Esophagus muscularis mucosa (tissue), 4 donors: ENCODE results near the gene SEPTIN10. TPM values are rescaled to one million over a fixed set of nuclear protein-coding genes. Genes with fewer than 3 reads are reported as not detected.

Experiments
- DNase-seq: peaks from one replicate; pipeline ENCODE4 v3.0.0-alpha.2; 2017; ENCODE audit errors: extremely low spot score
- H3K27ac ChIP-seq, 4 donors: fragments of 200-600 bp; sonication (generic); replicated peaks in 1 of 4; 1 replicate in 3 of 4; 2 replicates in 1 of 4; pipeline ENCODE4 v1.5.1; 2016 to 2019; ENCODE audit warnings: mild to moderate bottlenecking in 1 of 4
- H3K27me3 ChIP-seq, 4 donors: fragments of 200-600 bp; sonication (generic); one replicate each; pipeline versions ENCODE4 v1.5.1 to v1.6.0; 2016 to 2019
- H3K36me3 ChIP-seq, 4 donors: fragments of 200-600 bp; sonication (generic); one replicate each; pipeline ENCODE4 v1.5.1; 2016 to 2019
- H3K4me1 ChIP-seq, 4 donors: fragments of 200-600 bp; sonication (generic); one replicate each; pipeline ENCODE4 v1.5.1; 2016 to 2019
- H3K4me3 ChIP-seq, 4 donors: fragments of 200-600 bp; sonication (generic); 1 replicate in 2 of 4; 2 replicates in 2 of 4; pipeline ENCODE4 v1.5.1; 2016 to 2019; ENCODE audit warnings: mild to moderate bottlenecking in 4 of 4, moderate library complexity in 1 of 4
- H3K9me3 ChIP-seq, 4 donors: fragments of 200-600 bp; sonication (generic); 1 replicate in 3 of 4; 2 replicates in 1 of 4; pipeline ENCODE4 v1.5.1; 2016 to 2019
- EP300 ChIP-seq: sonication (generic); formaldehyde crosslinking; IDR thresholded peaks from one replicate; pipeline ENCODE4 v1.6.1; 2017; ENCODE audit warnings: antibody characterized with exemption
- POLR2A ChIP-seq: fragments of 450-650 bp; IDR thresholded peaks from one replicate; pipeline ENCODE4 v1.6.1; 2017; ENCODE audit warnings: antibody characterized with exemption, moderate library complexity, mild to moderate bottlenecking, low read depth
- POLR2AphosphoS5 ChIP-seq, 2 donors: sonication (generic); formaldehyde crosslinking; IDR thresholded peaks; one replicate each; pipeline ENCODE4 v1.6.1; 2017; ENCODE audit warnings: antibody characterized with exemption in 2 of 2
- WGBS: methylation state at CpG from one replicate; pipeline ENCODE4 v1.1.5; 2018; 5-methylcytosine and 5-hydroxymethylcytosine counted together
- intact Hi-C: fragments of 100-400 bp; cut with DNase I; formaldehyde crosslinking; loops from one replicate; pipeline ENCODE4 v1.15.1; 2023
- total RNA-seq, 4 donors: library from RNA; depleted of rRNA; stranded (reverse); fragments of >200 nt; gene quantifications; one replicate each; pipeline versions ENCODE4 v1.1.0 to v1.2.1, GENCODE V29; 2016
- TF ChIP-seq, protein P1 (sequence below), 3 experiments: fragments of 200-600 bp in 2 of 3; fragments of 450-650 bp in 1 of 3; sonication (generic) in 2 of 3; IDR thresholded peaks; one replicate each; pipeline ENCODE4 v1.5.1; 2017 to 2019; ENCODE audit warnings: antibody characterized with exemption in 3 of 3, mild to moderate bottlenecking in 2 of 3, moderate library complexity in 1 of 3

SEPTIN10 gene
- total RNA-seq, 4 donors from 2014 or later: 133 to 203 (median 159) TPM

DNA sequence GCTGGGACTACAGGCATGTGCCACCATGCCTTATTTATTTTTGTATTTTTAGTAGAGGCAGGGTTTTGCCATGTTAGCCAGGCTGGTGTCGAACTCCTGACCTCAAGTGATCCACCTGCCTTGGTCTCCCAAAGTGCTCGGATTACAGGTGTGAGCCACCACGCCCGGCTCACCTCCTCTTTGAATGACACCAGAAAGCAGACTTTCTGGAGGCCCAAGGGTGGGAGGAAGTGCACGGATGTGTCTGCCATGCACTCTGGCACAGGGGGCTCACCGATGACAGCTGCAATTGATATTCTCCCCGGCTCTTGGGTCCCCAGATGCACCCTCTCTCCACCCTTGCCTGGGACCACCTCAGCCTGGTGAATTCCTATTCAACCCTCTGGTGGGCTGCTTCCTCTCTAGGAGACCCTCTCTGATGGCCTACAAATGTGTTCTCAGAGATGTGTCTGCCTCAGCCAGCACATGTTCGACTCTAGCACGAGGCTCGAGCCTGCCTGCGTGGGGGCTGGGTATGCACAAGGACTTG lies 87.3 kb downstream of the SEPTIN10 start:
- DNase-seq: no peak
- TF ChIP-seq POLR2AphosphoS5 (IDR thresholded peaks at IDR 0.05) (no peak), EP300 (no peak), POLR2A (no peak)
- TF ChIP-seq, protein P1, sequence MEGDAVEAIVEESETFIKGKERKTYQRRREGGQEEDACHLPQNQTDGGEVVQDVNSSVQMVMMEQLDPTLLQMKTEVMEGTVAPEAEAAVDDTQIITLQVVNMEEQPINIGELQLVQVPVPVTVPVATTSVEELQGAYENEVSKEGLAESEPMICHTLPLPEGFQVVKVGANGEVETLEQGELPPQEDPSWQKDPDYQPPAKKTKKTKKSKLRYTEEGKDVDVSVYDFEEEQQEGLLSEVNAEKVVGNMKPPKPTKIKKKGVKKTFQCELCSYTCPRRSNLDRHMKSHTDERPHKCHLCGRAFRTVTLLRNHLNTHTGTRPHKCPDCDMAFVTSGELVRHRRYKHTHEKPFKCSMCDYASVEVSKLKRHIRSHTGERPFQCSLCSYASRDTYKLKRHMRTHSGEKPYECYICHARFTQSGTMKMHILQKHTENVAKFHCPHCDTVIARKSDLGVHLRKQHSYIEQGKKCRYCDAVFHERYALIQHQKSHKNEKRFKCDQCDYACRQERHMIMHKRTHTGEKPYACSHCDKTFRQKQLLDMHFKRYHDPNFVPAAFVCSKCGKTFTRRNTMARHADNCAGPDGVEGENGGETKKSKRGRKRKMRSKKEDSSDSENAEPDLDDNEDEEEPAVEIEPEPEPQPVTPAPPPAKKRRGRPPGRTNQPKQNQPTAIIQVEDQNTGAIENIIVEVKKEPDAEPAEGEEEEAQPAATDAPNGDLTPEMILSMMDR (IDR thresholded peaks at IDR 0.05): no peak
- intact Hi-C loops: no loop called here
- Histone ChIP-seq H3K27me3 (peaks cover 0 to 21% (median 0%) of the 10 kb centered on the region in 4 donors), H3K4me3 (no peak overlapping the region), H3K4me1 (peaks cover 0 to 6% (median 3%) of the 10 kb centered on the region in 4 donors), H3K9me3 (no peaks in the 10 kb centered on the region), H3K27ac (no peak overlapping the region), H3K36me3 (no peaks in the 10 kb centered on the region)
- 92% methylated on average over 10 of the region's 11 CpGs for WGBS

DNA sequence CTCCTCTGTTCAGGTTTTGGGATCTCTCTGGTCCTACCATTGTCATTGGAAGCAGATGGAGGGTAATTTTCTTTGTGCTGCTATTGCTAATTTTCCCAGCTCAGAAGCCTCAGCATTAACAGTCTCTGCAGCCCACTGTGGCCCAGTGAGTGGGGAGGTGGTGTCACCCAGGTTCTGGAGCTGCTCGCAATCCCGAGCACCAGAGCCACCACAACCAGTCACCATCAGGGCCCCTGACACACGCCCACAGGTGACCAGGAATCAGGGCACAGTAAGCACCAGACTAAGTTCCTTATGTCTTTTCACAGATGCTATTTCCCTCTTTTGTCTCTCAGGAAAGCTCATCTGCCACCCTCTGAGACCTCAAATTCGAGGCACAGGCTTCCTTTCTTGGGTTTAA lies 87.9 kb downstream of the SEPTIN10 start:
- TF ChIP-seq POLR2AphosphoS5 (IDR thresholded peaks at IDR 0.05) (no peak), EP300 (no peak), POLR2A (no peak)
- TF ChIP-seq, protein P1 (IDR thresholded peaks at IDR 0.05): no peak
- Histone ChIP-seq H3K4me3 (no peak overlapping the region), H3K4me1 (peaks cover 0 to 6% (median 3%) of the 10 kb centered on the region in 4 donors), H3K27me3 (peaks cover 0 to 21% (median 0%) of the 10 kb centered on the region in 4 donors), H3K36me3 (no peaks in the 10 kb centered on the region), H3K9me3 (no peaks in the 10 kb centered on the region), H3K27ac (no peak overlapping the region)
- no peak for DNase-seq
- WGBS: 83% methylated on average over 3 of the region's 4 CpGs
- intact Hi-C loops: no loop called here

DNA sequence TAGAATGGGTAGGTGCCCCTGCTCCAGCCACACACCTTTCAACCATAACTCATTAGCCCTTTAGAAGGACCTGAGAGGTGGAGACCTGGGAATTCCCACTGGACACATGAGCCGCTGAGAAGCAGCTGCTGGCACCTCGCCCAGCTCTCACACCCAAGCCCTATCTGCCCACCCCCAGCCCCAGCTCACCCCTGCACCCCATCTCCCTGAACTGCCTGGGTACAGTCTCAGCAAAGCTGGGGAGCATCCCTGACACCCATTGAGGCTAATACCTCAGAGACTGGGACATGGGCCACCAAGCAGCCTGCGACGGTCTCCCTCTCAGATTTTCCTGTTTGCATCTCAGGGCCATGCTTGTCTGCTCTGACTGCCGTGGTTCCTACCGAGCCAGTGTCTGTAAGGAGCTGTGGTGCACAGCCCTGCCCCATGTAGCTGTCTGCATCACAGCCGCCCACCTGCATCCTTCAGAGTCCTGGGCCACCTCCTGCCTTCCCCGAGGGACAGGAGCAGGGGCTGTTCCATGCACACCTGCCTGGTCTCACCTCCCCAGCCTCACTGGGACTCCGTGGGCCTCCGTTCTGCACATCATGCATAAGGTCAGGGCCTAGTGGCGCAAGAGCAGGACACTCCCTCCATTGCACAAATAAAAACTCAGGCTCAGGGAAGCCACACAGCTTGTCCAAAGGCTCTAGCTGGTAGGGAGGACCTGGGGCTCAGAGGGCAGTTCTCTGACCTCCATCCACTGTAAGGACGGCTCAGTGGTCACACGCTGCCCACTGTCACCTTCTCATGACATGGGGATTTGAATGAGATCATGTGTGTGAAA lies 90.0 kb downstream of the SEPTIN10 start:
- DNase-seq: no peak
- Histone ChIP-seq H3K36me3 (no peaks in the 10 kb centered on the region), H3K27me3 (peaks cover 0 to 13% (median 0%) of the 10 kb centered on the region in 4 donors), H3K4me3 (no peak overlapping the region), H3K4me1 (no peaks in the 10 kb centered on the region), H3K27ac (no peak overlapping the region), H3K9me3 (no peaks in the 10 kb centered on the region)
- 94% methylated on average over 11 of the region's 13 CpGs for WGBS
- no peak for TF ChIP-seq POLR2AphosphoS5 (IDR thresholded peaks at IDR 0.05)
- no peak for TF ChIP-seq EP300
- TF ChIP-seq POLR2A: no peak
- TF ChIP-seq, protein P1 (IDR thresholded peaks at IDR 0.05): no peak
- intact Hi-C loops: no loop called here

DNA sequence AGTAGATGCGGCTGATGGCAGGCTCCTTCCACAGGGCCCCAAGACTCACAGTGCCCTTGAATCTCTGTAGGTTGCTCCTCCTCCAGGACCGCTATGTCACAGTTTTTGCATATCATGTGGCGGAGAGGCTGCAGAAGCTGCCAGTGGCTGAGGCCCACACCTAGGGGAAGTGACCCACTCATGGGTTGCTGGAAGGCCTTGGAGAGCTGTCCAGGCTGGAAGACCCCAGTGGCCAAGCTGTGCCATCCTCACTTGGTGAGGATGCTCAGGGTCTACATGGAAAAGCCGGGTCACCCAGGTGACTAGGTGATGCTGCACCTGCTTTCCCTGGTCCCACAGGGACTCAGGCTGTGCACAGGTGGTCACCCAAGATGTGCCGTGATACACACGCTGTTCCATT lies 90.6 kb downstream of the SEPTIN10 start:
- Histone ChIP-seq H3K4me1 (no peaks in the 10 kb centered on the region), H3K9me3 (no peaks in the 10 kb centered on the region), H3K36me3 (no peaks in the 10 kb centered on the region), H3K4me3 (no peak overlapping the region), H3K27ac (no peak overlapping the region), H3K27me3 (peaks cover 0 to 8% (median 0%) of the 10 kb centered on the region in 4 donors)
- no peak for TF ChIP-seq POLR2AphosphoS5 (IDR thresholded peaks at IDR 0.05)
- TF ChIP-seq, protein P1 (IDR thresholded peaks at IDR 0.05): no peak
- no peak for TF ChIP-seq EP300
- DNase-seq: no peak
- WGBS: no CpG with 5 or more reads among the region's 6 CpGs
- intact Hi-C loops: no loop called here
